Astrocyte of the cerebellum (primary cell): ENCODE results near the gene UBE3B.

ENCODE experiments used
- DNase-seq: peaks from one replicate; pipeline ENCODE4 v3.0.0-alpha.2; 2011; ENCODE audit warnings: low read depth
- H3K4me3 ChIP-seq: 2 replicates; pipeline ENCODE4 v1.5.1; 2011; ENCODE audit warnings: mild to moderate bottlenecking, low read depth, low read length, moderate library complexity
- in situ Hi-C: cut with HindIII; loops from 2 replicates; pipeline ENCODE4 v1.10.0; 2017; ENCODE audit warnings: low sequenced_read_pairs
- TF ChIP-seq, protein P1 (sequence below): IDR thresholded peaks from 2 replicates; pipeline ENCODE4 v1.5.1; 2012; ENCODE audit warnings: low read length, low read depth, moderate library complexity, mild to moderate bottlenecking; ENCODE audit errors: missing control alignments

The UBE3B gene

DNA sequence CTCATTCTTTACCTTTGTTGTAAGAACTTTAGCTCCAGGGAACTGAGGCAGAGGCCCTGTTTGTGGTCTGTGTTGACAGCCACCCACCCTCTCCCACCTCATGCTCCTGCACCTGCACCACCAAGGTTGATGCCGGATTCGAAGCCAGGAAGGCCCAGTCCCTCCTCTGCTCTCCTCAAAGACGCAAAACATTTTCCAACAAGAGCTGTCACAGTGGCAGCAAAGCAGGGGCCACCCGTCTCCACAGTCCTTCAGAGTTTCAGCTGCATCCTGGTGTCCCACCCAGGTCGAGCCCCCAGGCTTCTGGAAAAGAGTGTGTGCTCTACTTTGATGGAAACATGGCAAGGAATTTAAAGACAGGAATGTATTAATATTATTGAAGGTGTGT lies 58.4 kb downstream of the UBE3B start:
- in situ Hi-C loops: loop anchor here (25.0 kb wide), 1 partner anchor 251 kb away; no protein-coding TSS in a partner anchor
- TF ChIP-seq, protein P1, sequence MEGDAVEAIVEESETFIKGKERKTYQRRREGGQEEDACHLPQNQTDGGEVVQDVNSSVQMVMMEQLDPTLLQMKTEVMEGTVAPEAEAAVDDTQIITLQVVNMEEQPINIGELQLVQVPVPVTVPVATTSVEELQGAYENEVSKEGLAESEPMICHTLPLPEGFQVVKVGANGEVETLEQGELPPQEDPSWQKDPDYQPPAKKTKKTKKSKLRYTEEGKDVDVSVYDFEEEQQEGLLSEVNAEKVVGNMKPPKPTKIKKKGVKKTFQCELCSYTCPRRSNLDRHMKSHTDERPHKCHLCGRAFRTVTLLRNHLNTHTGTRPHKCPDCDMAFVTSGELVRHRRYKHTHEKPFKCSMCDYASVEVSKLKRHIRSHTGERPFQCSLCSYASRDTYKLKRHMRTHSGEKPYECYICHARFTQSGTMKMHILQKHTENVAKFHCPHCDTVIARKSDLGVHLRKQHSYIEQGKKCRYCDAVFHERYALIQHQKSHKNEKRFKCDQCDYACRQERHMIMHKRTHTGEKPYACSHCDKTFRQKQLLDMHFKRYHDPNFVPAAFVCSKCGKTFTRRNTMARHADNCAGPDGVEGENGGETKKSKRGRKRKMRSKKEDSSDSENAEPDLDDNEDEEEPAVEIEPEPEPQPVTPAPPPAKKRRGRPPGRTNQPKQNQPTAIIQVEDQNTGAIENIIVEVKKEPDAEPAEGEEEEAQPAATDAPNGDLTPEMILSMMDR: no peak
- DNase-seq: no peak
- H3K4me3 ChIP-seq: no peak overlapping the region

DNA sequence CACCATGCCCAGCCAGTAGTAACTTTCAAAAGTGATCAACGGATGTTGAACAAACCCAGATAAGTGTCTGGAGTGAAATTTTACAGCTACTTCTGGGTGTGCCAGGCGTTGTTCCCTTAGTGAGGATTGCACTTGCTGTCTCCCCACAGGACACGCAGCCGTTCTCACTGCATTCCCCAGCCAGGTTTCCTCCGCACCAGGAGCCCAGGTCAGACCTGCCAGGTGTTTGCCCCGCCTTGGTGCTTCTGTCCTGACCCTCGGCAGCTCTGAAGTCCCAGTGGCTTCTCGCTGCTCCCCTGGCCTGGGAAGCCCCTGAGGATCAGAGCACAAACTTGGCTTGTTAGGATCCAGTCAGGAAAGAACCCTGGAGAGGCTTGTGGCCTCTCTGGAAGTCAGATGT lies 59.7 kb downstream of the UBE3B start:
- TF ChIP-seq, protein P1: no peak
- H3K4me3 ChIP-seq: no peak overlapping the region
- in situ Hi-C loops: loop anchor here (25.0 kb wide), 1 partner anchor 250 kb away; no protein-coding TSS in a partner anchor
- no peak for DNase-seq

- no peak overlapping the region for H3K4me3 ChIP-seq
- TF ChIP-seq, protein P1: no peak
- DNase-seq: no peak
- in situ Hi-C loops: loop anchor here (25.0 kb wide), 1 partner anchor 249 kb away; no protein-coding TSS in a partner anchor
These were observed 60.9 kb downstream of the UBE3B start for GRCh38 chr12:109538191-109538863.

GRCh38 chr12:109539508-109539907 lies 62.1 kb downstream of the UBE3B start:
- no peak for DNase-seq
- no peak overlapping the region for H3K4me3 ChIP-seq
- in situ Hi-C loops: loop anchor here (25.0 kb wide), 1 partner anchor 248 kb away; no protein-coding TSS in a partner anchor
- TF ChIP-seq, protein P1: no peak

- TF ChIP-seq, protein P1: no peak
- no peak for DNase-seq
- H3K4me3 ChIP-seq: no peak overlapping the region
- in situ Hi-C loops: loop anchor here (25.0 kb wide), 1 partner anchor 247 kb away; no protein-coding TSS in a partner anchor
These were observed 63.3 kb downstream of the UBE3B start for GRCh38 chr12:109540526-109541412.

GRCh38 chr12:109541413-109541726 lies 63.9 kb downstream of the UBE3B start:
- TF ChIP-seq, protein P1: no peak
- in situ Hi-C loops: loop anchor here (25.0 kb wide), 1 partner anchor 246 kb away; no protein-coding TSS in a partner anchor
- DNase-seq: no peak
- no peak overlapping the region for H3K4me3 ChIP-seq
